HG02884 (cell line): ENCODE measurements around the gene GRK1.
"Not testable (repeated sequence)": the region's sequence is repeated elsewhere in the genome, so short reads cannot be mapped to it uniquely, and the experiment has no call there.

Source experiments
- ATAC-seq: cut with Tn5 transposase; IDR thresholded peaks from one replicate; pipeline ENCODE4 v1.9.1; 2021; ENCODE audit warnings: mild to moderate bottlenecking, moderate library complexity; ENCODE audit not compliant: unreplicated experiment

GRK1 gene

DNA sequence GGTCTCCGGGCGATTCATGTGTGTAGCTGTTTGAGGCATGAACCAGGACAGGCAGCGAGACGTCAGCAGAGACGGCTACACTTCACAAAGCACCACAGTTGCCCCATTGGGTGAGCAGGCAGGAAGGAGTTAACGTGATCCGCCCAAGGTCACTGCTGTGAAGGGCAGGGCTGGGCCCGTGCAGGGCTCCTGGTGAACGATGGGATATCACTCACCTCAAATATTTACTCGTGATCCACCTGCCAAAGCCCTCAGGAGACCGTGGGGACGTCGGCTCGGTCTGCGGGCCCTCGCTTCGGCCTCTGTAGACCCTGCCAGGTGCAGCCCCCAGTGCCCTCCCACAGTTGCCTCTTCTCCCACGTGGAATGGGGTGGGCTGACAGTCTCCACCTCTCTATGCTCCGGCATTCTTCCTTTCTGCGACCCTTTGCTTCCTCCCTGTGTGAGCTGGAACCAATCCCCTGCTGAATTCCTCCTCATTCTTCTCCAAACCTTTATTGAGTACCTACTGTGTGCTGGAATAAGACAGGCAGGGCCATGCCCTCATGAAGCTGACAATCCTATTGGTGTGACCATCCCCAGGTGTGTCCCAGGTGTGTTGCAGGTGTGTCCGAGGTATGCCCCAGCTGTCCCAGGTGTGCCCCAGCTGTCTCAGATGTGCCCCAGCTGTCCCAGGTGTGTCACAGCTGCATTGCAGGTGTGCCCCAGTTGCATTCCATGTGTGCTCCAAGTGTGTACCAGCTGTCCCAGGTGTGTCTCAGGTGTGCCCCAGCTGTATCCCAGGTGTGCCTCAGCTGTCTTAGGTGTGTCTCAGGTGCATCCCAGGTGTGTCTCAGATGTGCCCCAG lies 2.0 kb upstream of the GRK1 start:
- ATAC-seq: no peak

- ATAC-seq: no peak
Observed at GRCh38 chr13:113665597-113666328, 1.3 kb upstream of the GRK1 start.

DNA sequence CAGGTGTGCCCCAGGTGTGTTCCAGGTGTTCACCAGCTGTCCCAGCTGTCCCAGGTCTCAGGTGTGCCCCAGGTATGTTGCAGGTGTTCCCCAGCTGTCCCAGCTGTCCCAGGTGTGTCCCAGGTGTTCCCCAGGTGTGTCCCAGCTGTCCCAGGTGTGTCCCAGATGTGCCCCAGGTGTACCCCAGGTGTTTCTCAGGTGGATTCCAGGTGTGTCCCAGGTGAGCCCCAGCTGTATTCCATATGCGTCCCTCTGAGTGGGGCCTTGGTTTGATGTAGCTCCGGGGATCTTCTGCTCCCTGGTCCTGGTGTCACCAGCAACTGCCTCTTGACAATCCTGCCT lies 719 bp upstream of the GRK1 start:
- ATAC-seq: no peak

DNA sequence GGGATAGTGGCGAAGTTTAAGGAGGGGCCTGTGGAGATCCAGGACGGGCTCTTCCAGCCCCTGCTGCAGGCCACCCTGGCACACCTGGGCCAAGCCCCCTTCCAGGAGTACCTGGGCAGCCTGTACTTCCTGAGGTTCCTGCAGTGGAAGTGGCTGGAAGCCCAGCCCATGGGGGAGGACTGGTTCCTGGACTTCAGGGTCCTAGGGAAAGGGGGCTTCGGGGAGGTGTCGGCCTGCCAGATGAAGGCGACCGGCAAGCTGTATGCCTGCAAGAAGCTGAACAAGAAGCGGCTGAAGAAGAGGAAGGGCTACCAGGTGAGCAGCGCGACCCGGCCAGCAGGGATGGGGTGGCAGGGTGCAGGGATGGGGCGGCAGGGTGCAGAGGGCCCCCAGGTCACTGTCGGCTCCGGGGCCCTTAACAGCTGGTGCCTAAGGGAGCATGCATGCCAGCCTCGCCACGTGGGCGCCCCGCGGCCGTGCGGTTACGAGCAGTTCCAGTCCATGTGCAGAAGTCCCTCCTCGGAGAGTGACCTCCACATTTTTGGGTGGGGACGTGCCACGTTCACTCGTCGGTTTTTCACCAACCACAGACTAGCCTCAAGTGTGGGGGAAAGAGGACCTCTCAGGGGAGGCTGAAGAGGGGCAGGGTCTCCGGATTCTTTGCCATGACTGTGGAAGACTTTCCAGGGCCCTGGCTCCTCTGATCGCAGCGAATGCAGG lies 912 bp downstream of the GRK1 start:
- ATAC-seq: no peak

GRCh38 chr13:113668491-113668971 lies 1.5 kb downstream of the GRK1 start:
- no peak for ATAC-seq

DNA sequence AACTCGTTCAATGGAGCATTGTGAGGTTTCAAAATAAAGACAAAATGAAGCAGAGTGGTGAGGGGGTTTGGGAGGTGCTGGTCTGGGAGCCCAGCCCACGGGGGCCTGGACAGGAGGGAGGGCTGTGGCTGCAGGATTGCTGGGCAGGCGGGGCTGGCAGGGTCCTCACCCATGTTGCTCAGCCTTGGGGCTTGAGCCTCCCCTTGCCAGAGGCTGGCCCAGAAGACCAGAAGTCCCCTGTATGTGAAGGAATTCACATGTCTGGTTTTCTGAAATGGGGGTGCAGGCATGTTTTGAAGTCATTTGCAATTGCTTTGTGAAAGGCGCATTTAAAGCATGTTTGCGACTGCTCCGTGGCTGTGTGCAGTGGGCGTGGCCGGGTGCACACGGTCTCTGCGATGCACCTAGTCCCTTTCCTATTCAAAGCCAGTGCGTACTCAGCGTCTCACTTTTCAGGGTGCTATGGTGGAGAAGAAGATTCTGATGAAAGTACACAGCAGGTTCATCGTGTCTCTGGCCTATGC lies 2.3 kb downstream of the GRK1 start:
- no peak for ATAC-seq

GRCh38 chr13:113669755-113670341 lies 2.8 kb downstream of the GRK1 start:
- ATAC-seq: no peak

DNA sequence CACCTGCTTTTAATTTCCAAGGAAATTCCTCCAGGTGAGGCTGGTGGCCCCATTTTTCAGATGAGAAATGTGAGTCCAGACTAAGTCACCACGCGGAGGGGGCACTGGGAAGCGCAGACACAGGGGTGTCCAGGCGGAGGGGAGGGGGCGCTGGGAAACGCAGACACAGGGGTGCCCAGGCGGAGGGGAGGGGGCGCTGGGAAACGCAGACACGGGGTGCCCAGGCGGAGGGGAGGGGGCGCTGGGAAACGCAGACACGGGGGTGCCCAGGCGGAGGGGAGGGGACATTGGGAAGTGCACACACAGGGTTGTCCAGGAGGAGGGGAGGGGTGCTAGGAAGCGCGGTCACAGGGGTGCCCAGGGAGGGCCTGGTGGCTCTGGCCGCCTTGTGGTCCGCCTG lies 3.5 kb downstream of the GRK1 start:
- ATAC-seq: no peak

GRCh38 chr13:113671066-113672001 lies 4.3 kb downstream of the GRK1 start:
- ATAC-seq: no peak

GRCh38 chr13:113672002-113672651 lies 5.1 kb downstream of the GRK1 start:
- ATAC-seq: no peak

GRCh38 chr13:113722921-113723320 lies 55.9 kb downstream of the GRK1 start:
- ATAC-seq: no peak

DNA sequence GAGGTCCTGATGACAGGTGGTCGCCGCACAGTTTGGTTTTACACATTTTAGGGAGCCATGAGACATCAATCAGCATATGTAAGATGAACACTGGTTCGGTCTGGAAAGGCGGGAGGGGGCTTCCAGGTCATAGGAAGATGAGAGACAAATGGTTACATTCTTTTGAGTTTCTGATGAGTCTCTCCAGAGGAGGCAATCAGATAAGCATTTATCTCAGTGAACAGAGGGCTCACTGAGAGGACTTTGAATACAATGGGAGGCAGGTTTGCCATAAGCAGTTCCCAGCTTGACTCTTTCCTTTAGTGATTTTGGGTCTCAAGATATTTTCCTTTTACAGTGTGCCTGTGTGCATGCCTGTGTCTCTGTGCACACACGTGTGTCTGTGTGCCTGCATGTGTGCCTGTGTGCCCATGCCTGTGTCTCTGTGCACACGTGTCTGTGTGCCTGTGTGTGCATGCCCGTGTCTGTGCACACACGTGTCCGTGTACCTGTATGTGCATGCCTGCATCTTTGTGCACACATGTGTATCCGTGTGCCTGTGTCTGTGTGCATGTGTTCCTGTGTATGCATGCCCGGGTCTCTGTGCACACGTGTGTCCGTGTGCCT lies 56.5 kb downstream of the GRK1 start:
- no peak for ATAC-seq

- ATAC-seq: no peak
Observed at GRCh38 chr13:113724016-113724758, 57.2 kb downstream of the GRK1 start.

GRCh38 chr13:113724780-113725315 lies 57.8 kb downstream of the GRK1 start:
- peak; percentile 87 for ATAC-seq

- not testable (repeated sequence) for ATAC-seq
Observed at GRCh38 chr13:113725329-113726105, 58.5 kb downstream of the GRK1 start.

GRCh38 chr13:113726106-113726821 lies 59.2 kb downstream of the GRK1 start:
- not testable (repeated sequence) for ATAC-seq
